Measurements from ENCODE around the gene DCTD.

DCTD gene

GRCh38 chr4:182917182-182918043 is at the start of gene DCTD:
Gene DCTD, minus strand, starts transcription at chr4:182917386. Its CDS starts 1,818 bp downstream, at chr4:182915568.
- DNase-seq (ENCODE audit: low read depth in 2 of 2) = peak; percentile 55 to 73

- no peak for DNase-seq (ENCODE audit: low read depth in 2 of 2)
Measured at GRCh38 chr4:182960746-182961145, 43.6 kb upstream of the DCTD start.

- no peak for DNase-seq (ENCODE audit: low read depth in 2 of 2)
Measured at GRCh38 chr4:182960228-182960627, 43.0 kb upstream of the DCTD start.

- no peak for DNase-seq (ENCODE audit: low read depth in 2 of 2)
Measured at GRCh38 chr4:182955411-182955810, 38.2 kb upstream of the DCTD start.

- no peak for DNase-seq (ENCODE audit: low read depth in 2 of 2)
Measured at GRCh38 chr4:182944484-182945213, 27.5 kb upstream of the DCTD start.

- no peak for DNase-seq (ENCODE audit: low read depth in 2 of 2)
Measured at GRCh38 chr4:182939680-182940079, 22.5 kb upstream of the DCTD start.

- peak; percentile 41 to 56 for DNase-seq (ENCODE audit: low read depth in 2 of 2)
Measured at GRCh38 chr4:182938205-182938645, 21.0 kb upstream of the DCTD start.

GRCh38 chr4:182937268-182938204 is 20.4 kb upstream of the DCTD start:
- DNase-seq (ENCODE audit: low read depth in 2 of 2) = no peak

- DNase-seq (ENCODE audit: low read depth in 2 of 2) = no peak
Measured at GRCh38 chr4:182932651-182933050, 15.5 kb upstream of the DCTD start.

- DNase-seq (ENCODE audit: low read depth in 2 of 2) = no peak
Measured at GRCh38 chr4:182931691-182932345, 14.6 kb upstream of the DCTD start.

- DNase-seq (ENCODE audit: low read depth in 2 of 2) = no peak
Measured at GRCh38 chr4:182930889-182931288, 13.7 kb upstream of the DCTD start.

GRCh38 chr4:182929296-182929695 is 12.1 kb upstream of the DCTD start:
- DNase-seq (ENCODE audit: low read depth in 2 of 2) = no peak

GRCh38 chr4:182928061-182928460 is 10.9 kb upstream of the DCTD start:
- DNase-seq (ENCODE audit: low read depth in 2 of 2) = no peak

GRCh38 chr4:182927505-182927904 is 10.3 kb upstream of the DCTD start:
- DNase-seq (ENCODE audit: low read depth in 2 of 2) = no peak

GRCh38 chr4:182925855-182926254 is 8.7 kb upstream of the DCTD start:
- no peak for DNase-seq (ENCODE audit: low read depth in 2 of 2)

GRCh38 chr4:182925298-182925757 is 8.1 kb upstream of the DCTD start:
- peak in 1 of 2 donors; percentile 21 for DNase-seq (ENCODE audit: low read depth in 2 of 2)

- DNase-seq (ENCODE audit: low read depth in 2 of 2) = no peak
Measured at GRCh38 chr4:182924497-182924896, 7.3 kb upstream of the DCTD start.

- DNase-seq (ENCODE audit: low read depth in 2 of 2) = no peak
Measured at GRCh38 chr4:182923796-182924340, 6.7 kb upstream of the DCTD start.

GRCh38 chr4:182923366-182923765 is 6.2 kb upstream of the DCTD start:
- DNase-seq (ENCODE audit: low read depth in 2 of 2) = no peak

GRCh38 chr4:182922501-182923284 is 5.5 kb upstream of the DCTD start:
- no peak for DNase-seq (ENCODE audit: low read depth in 2 of 2)
